Retina (tissue), 1 donor: ENCODE measurements around the gene ASTL.
A peak's percentile ranks its signal among the peaks of the same experiment; 100 is the strongest.
"Not testable (repeated sequence)": the region's sequence is repeated elsewhere in the genome, so short reads cannot be mapped to it uniquely, and the experiment has no call there.

Experiments
- DNase-seq: peaks from one replicate; pipeline ENCODE4 v3.0.0-alpha.2; 2016

Gene ASTL

DNA sequence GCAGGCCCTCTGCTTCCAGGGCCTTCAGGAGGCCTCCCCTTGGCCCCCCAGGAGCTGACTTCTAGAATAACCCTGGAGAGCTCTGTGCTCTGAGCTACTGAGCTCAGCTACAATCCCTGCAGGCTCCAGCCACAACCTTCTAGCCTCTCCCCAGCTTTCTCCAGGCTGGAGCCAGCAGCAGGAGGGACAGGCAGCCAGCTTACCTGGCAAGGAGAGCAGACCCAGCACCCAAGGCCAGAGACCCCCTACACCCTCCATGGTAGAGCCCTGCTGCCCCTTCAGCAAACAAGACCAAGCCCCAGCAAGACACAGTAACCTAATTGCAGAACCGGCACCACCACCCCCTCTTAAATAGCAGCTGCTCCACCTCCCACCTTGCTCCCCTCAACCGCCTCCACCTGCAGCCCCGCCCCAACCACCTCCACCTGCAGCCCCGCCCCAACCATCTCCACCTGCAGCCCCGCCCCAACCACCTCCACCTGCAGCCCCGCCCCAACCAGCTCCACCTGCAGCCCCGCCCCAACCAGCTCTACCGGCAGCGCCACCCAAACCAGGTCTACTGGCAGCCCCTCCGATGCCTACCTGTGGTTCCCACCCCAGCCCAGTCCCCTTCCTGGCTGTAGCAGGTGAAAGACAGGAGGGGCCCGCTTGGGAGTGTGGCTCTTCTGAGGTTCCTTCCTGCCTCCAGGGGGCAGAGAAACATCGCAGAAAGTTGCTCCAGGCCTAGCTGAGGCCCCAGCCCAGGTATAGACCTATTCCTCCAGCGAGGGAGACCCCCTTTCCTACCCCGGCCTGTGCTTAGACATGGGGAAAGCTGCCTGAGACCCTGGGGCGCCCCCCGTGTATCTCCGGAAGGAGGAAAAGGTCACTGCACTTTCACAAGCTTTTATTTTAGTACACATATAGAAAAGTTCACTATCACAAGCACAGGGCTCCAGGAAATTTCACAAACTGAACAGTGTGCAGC, at the start of gene ASTL:
Gene ASTL, minus strand, starts transcription at position 324 of the 967 bp plus-strand sequence. Its CDS starts 66 bp downstream, at position 258.
- peak; percentile 44 for DNase-seq

DNA sequence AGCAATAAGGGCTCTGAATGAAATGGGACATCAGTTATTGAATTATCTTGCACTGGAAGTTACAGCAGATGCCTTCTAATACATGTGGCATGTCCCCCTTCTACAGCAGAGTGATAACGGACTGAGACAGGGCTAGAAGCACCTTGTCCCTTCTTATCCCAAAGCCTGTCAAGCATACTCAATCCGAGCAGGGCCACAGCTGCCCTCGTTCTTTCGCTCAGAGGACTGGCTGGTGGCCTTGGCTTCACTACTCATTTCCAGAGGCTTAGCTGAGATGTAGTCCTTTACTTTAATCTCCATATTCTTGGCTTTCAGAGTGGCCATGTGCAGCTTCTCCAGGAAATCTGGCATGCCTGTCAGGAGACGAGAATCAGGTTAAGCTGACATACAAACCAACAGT, 48.3 kb upstream of the ASTL start:
- DNase-seq = no peak

DNA sequence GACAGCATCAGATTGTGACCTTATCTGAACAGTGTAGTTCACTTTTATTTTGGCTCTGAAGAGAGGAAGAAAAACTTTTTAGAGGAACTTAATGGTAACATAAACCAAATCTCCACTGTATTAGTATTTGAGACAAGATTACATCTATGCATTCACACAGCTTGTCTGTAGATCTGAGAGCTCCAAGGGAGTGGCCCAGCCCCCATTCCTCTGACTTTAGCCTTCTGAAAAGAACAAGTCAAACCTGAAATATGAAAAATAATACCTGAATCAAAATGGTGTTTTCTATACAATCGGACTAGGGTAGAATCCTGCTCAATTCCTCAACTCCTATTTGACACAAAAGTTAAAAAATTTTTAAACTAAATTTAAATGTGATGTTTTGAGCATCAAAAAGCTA, 47.2 kb upstream of the ASTL start:
- no peak for DNase-seq

DNA sequence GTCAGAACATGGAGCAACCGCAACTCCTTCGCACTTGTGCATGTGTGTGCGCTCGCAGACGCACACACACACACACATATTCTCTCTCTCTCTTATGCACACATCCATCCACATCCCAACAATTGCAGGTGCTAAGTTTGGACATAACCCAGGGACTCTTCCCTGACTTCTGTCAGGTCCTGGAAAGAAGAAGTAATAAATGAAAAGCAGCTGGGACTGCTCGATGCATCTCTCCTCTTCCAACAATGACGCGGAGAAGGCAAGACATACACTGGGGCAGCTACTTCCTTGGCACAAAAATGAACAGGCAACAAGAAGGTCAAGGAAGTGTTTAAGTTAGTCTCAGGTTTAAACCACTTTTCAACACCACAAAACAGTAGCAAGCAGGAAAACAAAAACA, 46.7 kb upstream of the ASTL start:
- no peak for DNase-seq

DNA sequence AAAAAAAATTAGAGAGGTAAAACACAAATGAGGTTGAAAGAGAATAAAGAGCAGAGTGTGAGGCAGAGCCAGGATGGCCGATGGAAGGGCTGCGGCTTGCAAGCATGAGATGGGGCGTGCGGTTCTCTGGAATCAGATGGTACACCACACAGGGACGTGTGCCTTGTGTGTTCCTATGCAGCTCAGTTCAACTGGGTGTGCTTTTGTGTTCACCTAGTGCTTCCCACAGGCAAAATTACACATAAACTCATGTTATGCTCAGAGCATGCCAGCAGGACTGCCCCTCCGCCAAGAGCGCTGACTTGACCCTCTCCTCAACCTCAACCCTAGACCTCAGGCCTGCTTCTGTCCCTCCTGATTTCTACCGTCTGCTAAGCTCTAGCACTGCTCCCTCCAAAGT, 45.9 kb upstream of the ASTL start:
- no peak for DNase-seq

DNA sequence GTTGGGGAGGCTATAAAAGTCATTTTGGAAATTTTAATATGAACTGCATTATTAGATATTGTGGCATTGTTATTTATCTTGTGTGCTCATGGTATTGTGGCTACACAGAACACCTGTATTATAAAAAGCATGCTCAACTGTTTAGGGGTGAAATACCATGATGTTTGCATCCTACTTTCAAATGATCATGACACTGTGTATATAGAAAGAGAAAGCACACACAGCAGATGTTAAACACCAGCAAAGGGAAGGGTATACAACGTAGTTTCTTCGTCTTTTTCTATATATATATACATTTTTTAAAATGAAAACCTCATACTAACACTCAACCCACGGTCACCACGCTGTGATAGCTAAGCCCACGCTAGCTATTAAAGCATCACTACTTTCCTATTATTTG, 43.2 kb upstream of the ASTL start:
- no peak for DNase-seq

DNA sequence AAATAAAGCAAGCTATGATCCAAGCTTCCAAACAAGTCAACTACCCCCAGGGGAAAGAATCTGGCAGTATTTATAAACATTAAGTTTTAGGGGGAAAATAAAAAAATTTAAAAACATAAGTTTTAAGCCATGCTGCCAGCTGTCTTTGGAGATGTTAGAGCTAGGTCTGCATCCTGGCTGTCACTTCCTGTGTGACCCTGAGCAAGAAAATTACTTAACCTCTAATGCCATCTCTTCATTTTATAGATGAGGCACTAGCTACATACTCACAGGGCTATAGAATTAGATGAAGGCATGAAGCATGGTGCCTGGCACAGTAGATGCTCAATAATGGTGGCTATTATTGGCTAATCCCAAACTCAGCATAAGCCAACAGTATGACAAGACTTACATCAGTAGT, 42.2 kb upstream of the ASTL start:
- DNase-seq = no peak

DNA sequence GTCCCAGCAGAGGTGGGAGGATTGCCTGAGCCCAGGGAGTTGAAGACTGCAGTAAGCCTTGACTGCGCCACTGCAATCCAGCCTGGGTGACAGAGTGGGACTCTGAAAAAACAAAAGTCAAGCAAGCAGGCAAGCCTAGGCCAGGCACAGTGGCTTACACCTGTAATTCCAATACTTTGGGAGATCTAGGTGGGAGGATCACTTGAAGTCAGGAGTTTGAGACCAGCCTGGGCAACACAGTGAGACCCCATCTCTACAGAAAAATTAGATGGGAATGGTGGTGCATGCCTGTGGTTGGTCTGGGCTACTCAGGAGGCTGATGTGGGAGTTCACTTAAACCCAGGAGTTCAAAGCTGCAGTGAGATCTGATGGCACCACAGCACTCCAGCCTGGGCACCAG, 41.7 kb upstream of the ASTL start:
- no peak for DNase-seq

DNA sequence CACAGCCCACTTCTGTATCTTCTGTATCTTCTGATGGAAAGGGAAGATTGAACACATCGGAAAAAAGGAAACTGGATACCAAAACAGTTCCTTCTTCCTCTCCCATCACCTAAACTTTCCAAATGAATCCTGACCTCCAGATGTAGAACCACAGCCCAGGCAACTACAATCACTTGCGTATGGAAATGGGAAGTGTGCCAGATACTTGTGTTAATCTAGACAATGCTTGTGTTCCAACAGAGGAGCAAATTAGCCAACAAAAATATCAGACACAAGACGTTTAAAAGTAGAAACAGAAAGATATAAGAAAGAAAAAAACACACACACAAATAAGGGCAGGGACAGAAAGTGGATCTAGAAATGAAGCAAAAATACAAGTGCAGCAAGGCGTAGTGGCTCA, 38.4 kb upstream of the ASTL start:
- DNase-seq = no peak

DNA sequence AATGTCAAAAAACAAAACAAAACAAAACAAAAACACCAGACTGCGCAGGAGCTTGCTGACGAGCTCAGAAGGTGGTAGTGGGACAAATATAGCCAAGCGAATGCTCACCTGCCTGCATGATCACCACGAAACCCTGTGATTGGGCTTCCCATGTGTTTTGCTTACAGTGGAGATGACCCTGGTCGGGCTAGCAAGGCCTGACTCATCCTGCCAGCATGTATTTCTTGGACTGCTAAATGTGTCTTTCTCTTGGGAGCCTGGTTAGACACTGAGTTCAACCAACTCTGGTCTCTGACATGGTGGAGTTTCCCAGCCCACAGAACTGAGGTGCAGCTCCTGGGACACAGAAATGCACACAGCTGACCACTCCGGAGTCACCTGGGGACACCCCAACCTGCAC, 37.6 kb upstream of the ASTL start:
- DNase-seq = no peak

DNA sequence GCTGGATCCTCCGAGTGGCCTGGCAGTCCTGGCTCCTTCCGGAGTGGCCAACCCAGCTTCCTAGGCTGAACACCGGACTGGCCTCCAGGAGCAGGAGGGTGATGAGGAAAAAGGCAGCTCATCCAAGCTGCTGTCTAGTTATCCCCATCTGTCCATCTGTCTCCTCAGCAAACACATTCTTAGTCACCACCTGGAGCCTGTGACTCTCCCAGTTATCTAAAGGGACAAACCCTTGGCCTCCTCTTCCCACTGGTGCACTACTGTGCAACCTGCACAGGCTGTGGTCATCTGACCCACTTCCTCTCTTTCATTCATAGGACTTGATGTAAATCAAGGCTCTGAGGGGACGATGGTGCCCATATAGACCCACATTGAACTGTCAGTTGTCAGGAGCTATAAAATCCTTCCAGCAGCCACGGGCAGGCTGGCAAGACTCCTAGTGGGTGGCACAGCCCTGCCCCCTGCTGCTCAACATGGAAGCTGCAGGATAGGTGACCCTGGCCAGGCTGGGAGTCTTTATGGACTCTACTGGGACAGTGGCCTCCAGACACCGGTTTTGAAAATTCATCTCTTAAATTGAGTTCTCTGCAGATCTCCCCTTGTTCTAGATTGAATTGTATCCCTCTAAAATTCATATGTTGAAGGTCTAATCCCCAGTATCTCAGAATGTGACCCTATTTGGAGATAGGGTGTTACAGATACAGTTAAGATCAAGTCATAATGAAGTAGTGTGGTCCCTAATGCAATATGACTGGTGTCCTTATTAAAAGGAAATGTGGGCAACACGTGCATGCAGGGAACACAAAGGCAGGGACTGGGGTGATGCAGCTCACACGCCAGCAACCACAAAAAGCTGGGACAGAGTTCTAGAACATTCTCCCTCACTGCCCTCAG, 36.2 kb upstream of the ASTL start:
- peak; percentile 83 for DNase-seq

DNA sequence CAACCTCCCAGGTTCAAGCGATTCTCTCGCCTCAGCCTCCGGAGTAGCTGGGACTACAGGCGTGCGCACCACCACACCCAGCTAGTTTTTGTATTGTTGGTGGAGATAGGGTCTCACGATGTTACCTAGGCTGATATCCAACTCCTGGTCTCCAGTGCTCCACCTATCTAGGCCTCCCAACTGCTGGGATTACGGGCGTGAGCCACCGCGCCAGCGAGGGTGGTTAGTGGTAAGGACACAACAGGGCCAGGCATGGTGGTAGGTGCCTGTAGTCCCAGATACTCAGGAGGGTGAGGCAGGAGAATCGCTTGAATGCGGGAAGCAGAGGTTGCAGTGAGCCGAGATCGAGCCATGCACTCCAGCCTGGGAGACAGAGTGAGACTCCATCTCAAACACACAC, 33.5 kb upstream of the ASTL start:
- DNase-seq = no peak

DNA sequence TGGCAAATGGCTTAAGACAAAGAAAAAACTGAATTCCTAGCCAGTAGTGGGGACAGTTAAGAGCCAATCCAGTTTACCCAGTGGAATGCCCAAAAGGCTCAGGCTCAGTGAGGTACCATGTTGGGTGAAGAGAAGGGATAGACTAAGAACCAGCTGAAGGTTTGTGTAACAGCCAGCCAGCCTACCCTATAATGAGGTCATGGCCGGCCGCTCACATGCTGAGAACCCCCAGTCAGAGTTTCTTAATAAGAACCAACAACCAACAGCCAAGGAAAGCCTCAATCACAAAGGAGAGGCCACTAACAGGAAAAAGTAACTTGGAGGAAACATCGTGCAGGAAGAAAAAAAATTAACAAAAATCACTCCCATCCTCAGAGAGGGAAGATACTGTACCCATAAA, 32.3 kb upstream of the ASTL start:
- no peak for DNase-seq

DNA sequence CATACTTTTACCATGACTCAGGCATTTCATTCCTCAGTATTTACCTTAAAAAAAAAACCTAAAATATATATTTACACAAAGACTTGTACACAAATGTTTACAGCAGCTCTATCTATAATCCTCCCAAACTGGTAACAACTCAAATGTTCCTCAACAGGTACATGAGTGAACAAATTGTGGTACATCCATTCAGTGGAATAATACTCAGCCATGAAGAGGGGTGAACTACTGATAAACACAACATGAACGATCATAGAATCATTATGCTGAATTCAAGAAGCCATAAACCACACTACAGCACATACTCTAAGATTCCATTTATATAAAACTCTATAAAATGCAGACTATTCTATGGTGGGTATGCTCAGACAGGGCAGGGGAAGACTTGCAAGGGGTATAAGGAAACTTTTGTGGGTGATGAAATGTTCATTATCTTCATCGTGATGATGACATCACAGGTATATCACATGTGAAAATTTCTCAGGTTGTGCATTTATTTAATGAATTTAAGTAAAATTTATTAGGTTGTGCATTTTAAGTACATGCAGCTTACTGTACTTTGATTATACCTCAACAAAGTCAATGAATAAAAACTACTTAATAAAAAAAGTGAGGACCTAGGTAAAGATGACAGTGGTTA, 31.7 kb upstream of the ASTL start:
- DNase-seq = no peak

DNA sequence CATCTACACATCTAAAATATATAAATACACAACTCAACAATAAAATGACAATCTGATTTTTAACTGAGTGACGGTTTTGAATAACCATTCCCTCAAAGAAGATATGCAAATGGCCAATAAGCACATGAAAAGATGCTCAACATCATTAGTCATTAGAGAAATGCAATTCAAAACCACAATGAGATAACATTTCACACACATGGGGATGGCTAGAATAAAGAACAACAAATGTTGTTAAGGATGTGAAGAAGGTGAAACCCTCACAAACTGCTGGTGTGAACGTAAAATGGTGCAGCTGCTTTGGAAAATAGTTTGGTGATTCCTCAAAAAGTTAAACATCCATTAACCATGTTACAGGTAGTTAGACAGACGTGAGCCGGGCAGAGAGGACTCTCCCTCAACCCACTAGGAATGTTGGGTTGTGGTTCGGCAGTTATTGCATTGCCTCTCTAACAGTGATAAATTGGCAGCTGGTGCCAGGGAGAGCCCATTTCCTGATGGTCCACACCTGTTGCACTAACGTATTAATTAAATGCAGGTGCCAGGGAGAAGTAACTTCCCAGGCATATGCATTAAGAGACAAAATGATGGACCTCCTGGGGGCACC, 29.2 kb upstream of the ASTL start:
- DNase-seq = no peak

DNA sequence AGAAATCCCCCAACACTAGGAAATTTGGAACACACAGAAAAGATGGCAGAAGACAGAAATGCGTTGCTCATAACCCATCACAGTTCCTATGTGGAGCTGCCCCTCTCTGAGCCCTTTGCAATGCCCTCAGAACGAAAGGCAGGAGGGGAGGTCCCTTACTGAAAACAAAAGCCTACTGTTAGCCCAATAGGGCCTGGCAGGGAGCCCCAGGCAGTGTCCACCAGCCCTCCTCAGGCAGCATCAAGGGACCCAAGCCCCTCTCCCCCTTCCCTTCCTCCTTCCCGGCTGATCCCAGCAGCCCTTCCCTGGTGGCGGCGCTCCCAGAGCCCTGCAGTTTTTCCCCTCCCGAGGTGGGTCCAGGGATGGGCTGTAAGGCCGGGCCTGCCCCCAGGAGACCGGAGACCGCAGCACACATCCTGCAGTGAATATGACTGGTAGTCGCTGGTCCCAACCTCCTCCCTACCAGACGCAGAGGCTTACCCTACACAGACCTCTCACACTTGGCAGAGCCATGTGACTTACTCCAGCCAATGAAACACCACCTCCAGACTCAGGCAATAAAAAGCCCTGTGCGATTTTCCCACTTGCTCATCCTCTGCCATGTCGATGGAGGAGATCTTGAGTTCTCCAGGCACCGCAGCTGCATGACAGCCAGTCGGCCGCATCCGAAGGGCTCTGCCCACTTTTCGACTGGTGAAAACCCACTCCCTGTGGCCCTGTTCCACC, 26.3 kb upstream of the ASTL start:
- peak; percentile 74 for DNase-seq

DNA sequence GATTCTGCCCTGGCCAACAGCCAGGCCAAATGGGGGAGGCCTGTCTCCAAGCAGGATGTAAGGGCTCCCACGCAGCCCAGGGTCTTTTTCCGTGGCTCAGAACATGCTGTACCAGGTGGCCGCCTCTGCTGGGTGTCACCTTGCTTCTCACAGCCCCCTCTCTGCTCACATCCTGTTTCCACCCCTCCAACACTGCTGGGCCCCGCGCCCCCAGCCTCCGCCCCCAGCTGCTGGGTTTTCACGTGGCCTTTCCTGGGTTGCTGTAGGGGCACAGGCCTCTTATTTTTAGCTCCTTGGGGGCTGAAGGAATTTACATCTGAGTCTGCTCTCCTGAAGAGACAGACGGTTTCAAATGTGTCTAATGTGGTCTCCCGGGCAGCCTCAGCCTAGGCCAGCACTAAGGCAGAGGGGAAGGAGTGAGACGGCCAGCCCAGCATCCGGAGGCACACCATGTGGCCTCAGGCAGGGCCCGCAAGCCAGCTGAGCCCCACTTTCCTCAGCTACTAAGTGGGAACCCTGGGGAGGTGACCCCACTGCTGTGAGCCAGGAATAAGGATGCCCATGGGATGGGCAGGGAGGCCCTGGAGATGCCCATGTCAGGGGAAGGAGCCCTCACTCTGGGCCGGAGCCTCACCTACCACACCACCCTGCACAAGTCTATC, 25.6 kb upstream of the ASTL start:
- DNase-seq = peak; percentile 57

DNA sequence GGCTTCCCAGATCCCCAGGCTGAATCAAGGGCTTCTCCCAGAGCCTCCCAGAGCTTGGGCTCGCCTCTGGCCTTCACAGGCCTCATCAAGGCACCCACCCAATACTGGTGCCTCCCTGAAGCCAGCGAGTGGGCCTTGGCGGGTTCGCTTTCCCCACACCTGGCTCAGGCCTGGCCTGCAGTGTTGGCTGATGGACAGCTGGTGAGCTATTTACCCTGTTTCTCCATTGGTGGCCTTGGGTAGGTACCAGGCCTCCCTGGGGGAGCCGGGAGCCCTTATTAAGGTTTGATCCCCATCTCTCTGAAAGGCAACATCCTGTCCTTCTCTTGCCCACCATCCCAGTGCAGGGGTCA, 25.1 kb upstream of the ASTL start:
- no peak for DNase-seq

DNA sequence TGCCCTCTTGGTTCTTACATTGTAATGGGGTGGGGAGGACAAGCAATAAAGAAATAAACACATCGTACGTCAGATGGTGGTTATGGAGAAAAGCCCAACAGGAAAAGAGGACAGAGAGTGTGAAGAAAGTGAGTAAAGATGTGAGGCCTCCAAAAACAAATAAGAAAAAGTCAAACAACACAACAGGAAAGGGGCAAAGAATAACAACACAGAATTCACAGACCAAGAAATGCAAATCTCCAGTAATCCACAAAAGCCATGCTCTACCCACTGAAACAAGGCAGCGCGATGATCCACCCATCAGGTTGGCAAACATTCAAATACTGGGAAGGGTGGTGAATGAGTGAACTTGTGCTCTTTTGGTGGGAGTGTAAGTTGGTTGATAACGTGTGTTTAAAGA, 23.6 kb upstream of the ASTL start:
- no peak for DNase-seq

DNA sequence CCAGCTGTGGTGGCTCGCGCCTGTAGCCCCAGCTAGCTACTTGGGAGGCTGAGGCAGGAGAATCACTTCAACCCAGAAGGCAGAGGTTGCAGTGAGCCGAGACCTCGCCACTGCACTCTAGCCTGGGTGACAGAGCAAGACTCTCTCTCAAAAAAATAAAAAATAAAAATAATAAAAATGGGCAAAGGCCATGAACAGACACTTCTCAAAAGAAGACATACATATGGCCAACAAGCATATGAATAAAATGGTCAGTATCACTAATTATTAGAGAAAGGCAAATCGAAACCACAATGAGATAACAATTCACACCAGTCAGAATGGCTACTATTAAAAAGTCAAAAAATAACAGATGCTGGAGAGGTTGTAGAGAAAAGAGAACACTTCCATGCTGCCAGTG, 22.1 kb upstream of the ASTL start:
- DNase-seq = not testable (repeated sequence)

DNA sequence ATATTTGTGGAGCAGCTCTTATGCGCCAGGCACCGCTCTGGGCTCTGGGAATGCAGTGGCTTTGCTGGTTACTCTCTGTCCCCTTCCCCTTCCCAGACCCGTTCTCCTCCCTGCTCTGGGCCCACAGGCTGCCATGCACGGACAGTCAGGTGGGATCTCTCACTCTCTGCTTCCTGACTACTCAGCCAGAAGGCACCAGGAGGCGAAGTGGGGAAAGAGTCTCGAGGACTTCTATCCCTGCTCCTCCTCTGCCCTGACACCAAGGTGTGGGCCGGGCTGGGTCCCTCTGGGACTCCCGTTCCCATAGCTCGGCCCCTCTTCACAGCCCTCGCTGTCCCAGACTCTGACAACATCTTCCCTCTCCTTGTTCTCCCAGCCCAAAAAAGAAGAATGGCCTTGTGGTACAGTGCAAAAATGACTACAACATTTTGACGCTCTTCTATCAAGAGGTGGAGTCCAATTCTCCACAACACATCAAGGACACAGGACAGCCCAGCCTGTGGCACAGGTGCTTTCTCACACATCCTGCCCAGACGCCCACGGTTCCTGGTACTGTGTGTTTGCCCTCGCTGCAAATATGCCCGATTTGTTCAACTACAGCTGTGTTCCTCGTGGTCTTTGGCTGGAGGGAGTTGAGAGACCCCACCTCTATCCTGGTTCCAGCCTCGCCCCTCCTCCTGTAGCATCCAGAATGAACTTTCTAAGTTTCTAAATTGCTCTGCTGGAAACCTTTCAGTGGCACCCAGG, 21.0 kb upstream of the ASTL start:
- DNase-seq = no peak
